Measurements from ENCODE around the gene IL23R. TPM values are rescaled to one million over a fixed set of nuclear protein-coding genes. Genes with fewer than 3 reads are reported as not detected.

Gene IL23R
- polyA plus RNA-seq, 1 donor (not counting 4 experiments of a cell fraction or from before 2014, with no cell fraction given) = not detected

DNA sequence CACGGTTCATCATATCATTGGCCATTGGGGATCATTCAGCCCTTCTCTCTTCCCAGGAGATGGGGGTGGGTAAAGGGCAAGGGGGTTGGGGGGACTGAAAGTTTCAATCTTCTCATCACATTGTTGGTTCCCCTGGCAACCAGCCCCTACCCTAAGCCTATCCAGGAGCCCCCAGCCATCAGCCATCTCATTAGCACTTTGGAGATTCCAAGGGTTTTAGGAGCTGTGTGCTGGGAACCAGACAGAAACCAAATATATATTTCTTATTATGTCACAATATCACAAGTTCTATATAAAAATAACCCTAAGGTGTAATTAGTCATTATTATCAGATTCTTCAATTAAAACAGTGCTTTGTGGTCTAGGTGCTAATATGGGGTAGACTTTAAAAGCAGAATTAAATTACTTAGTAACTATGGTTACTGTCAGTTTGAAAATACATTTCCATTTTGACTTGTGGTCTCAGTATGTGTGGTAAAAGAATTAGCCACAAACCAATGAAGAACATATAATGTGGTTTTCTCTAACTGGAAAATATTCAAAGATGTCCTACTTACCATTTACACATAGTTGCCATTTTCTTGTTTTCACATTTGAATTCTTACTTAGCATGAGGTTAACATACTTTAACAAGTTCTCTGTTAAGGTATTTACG is 28.1 kb downstream of the IL23R start:
- DNase-seq (ENCODE audit: low read depth, low spot score) (no peak), FAIRE-seq (no peak)
- H4K20me1 ChIP-seq (ENCODE audit: control insufficient read depth, extremely low read depth, insufficient read depth, low read length) = no peaks in the 10 kb centered on the region
- H3K79me2 ChIP-seq (ENCODE audit: control insufficient read depth, insufficient read depth, low read length) = no peaks in the 10 kb centered on the region
- TF ChIP-seq, protein P1, sequence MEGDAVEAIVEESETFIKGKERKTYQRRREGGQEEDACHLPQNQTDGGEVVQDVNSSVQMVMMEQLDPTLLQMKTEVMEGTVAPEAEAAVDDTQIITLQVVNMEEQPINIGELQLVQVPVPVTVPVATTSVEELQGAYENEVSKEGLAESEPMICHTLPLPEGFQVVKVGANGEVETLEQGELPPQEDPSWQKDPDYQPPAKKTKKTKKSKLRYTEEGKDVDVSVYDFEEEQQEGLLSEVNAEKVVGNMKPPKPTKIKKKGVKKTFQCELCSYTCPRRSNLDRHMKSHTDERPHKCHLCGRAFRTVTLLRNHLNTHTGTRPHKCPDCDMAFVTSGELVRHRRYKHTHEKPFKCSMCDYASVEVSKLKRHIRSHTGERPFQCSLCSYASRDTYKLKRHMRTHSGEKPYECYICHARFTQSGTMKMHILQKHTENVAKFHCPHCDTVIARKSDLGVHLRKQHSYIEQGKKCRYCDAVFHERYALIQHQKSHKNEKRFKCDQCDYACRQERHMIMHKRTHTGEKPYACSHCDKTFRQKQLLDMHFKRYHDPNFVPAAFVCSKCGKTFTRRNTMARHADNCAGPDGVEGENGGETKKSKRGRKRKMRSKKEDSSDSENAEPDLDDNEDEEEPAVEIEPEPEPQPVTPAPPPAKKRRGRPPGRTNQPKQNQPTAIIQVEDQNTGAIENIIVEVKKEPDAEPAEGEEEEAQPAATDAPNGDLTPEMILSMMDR (optimal IDR thresholded peaks at IDR 0.05 in 1 of 3, IDR thresholded peaks at IDR 0.05 in 1 of 3, conservative IDR thresholded peaks at IDR 0.05 in 1 of 3; ENCODE audit: extremely low read depth in 1 of 3, insufficient read depth in 2 of 3, low read length in 3 of 3) = no peak
- TF ChIP-seq EZH2 (IDR thresholded peaks at IDR 0.05; ENCODE audit: low read length) = no peak
- no peak overlapping the region for H3K27ac ChIP-seq (ENCODE audit: control insufficient read depth, insufficient read depth, low read length)
- H3K36me3 ChIP-seq (ENCODE audit: control insufficient read depth in 2 of 2, extremely low read depth in 1 of 2, insufficient read depth in 2 of 2, low read length in 2 of 2) = no peaks in the 10 kb centered on the region
- no peaks in the 10 kb centered on the region for H3K9me3 ChIP-seq (ENCODE audit: control insufficient read depth, low read depth, low read length)
- no peak overlapping the region for H3K4me3 ChIP-seq (ENCODE audit: control insufficient read depth in 2 of 3, extremely low read depth in 1 of 3, insufficient read depth in 2 of 3, low read depth in 1 of 3, low read length in 3 of 3)
- H3K27me3 ChIP-seq (ENCODE audit: control insufficient read depth, extremely low read depth, insufficient read depth, low read length) = no peaks in the 10 kb centered on the region
- no peaks in the 10 kb centered on the region for H3K4me1 ChIP-seq (ENCODE audit: control insufficient read depth, extremely low read depth, insufficient read depth, low read length)
- H3K9ac ChIP-seq (ENCODE audit: control insufficient read depth, extremely low read depth, insufficient read depth, low read length) = no peak overlapping the region
- dilution Hi-C loops (cut with MboI; ENCODE audit: extremely low pct_ligation_motif_present, low sequenced_read_pairs) = no loop called here
- H2AFZ ChIP-seq (ENCODE audit: control insufficient read depth, low read length) = no peak overlapping the region
- H3K4me2 ChIP-seq (ENCODE audit: control insufficient read depth, extremely low read depth, insufficient read depth, low read depth, low read length) = no peak overlapping the region
- no peaks in the 10 kb centered on the region for H3K9me1 ChIP-seq (ENCODE audit: control insufficient read depth, extremely low read depth, insufficient read depth, low read length)

DNA sequence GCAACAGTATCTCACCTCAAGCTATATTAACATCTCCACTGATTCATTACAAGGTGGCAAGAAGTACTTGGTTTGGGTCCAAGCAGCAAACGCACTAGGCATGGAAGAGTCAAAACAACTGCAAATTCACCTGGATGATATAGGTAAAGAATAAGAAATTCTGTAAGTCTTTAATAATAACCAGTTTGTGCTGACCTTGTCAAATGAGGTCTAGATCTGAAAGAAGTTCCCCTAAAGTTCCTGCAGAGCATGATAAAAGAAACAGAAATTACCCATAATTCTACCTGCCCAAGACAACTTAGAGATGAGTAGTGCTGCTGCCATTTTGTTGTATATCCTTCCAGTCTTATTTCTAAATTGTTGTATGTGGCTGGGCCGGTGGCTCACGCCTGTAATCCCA is 34.5 kb downstream of the IL23R start:
- FAIRE-seq (no peak), DNase-seq (ENCODE audit: low read depth, low spot score) (no peak)
- no peaks in the 10 kb centered on the region for H3K79me2 ChIP-seq (ENCODE audit: control insufficient read depth, insufficient read depth, low read length)
- no peaks in the 10 kb centered on the region for H3K9me3 ChIP-seq (ENCODE audit: control insufficient read depth, low read depth, low read length)
- H3K4me1 ChIP-seq (ENCODE audit: control insufficient read depth, extremely low read depth, insufficient read depth, low read length) = no peaks in the 10 kb centered on the region
- dilution Hi-C loops (cut with MboI; ENCODE audit: extremely low pct_ligation_motif_present, low sequenced_read_pairs) = no loop called here
- no peaks in the 10 kb centered on the region for H4K20me1 ChIP-seq (ENCODE audit: control insufficient read depth, extremely low read depth, insufficient read depth, low read length)
- no peak overlapping the region for H2AFZ ChIP-seq (ENCODE audit: control insufficient read depth, low read length)
- TF ChIP-seq, protein P1 (optimal IDR thresholded peaks at IDR 0.05 in 1 of 3, IDR thresholded peaks at IDR 0.05 in 1 of 3, conservative IDR thresholded peaks at IDR 0.05 in 1 of 3; ENCODE audit: extremely low read depth in 1 of 3, insufficient read depth in 2 of 3, low read length in 3 of 3) = no peak
- no peak for TF ChIP-seq EZH2 (IDR thresholded peaks at IDR 0.05; ENCODE audit: low read length)
- H3K9me1 ChIP-seq (ENCODE audit: control insufficient read depth, extremely low read depth, insufficient read depth, low read length) = no peaks in the 10 kb centered on the region
- no peak overlapping the region for H3K4me2 ChIP-seq (ENCODE audit: control insufficient read depth, extremely low read depth, insufficient read depth, low read depth, low read length)
- H3K4me3 ChIP-seq (ENCODE audit: control insufficient read depth in 2 of 3, extremely low read depth in 1 of 3, insufficient read depth in 2 of 3, low read depth in 1 of 3, low read length in 3 of 3) = no peak overlapping the region
- no peaks in the 10 kb centered on the region for H3K27me3 ChIP-seq (ENCODE audit: control insufficient read depth, extremely low read depth, insufficient read depth, low read length)
- no peaks in the 10 kb centered on the region for H3K36me3 ChIP-seq (ENCODE audit: control insufficient read depth in 2 of 2, extremely low read depth in 1 of 2, insufficient read depth in 2 of 2, low read length in 2 of 2)
- no peak overlapping the region for H3K9ac ChIP-seq (ENCODE audit: control insufficient read depth, extremely low read depth, insufficient read depth, low read length)
- H3K27ac ChIP-seq (ENCODE audit: control insufficient read depth, insufficient read depth, low read length) = no peak overlapping the region
